Ovary (tissue), 9 donors: Measurements from ENCODE around the gene GRAMD2A. TPM values are rescaled to one million over a fixed set of nuclear protein-coding genes. Genes with fewer than 3 reads are reported as not detected.
A peak's percentile ranks its signal among the peaks of the same experiment; 100 is the strongest.

ENCODE experiments used
- DNase-seq, 5 donors: peaks; one replicate each; pipeline ENCODE4 v3.0.0-alpha.2; 2019 to 2020
- H3K27ac ChIP-seq, 2 donors: fragments of 200-600 bp; one replicate each; pipeline versions ENCODE4 v1.5.1 to v1.8.0; 2019 to 2022
- H3K27me3 ChIP-seq: fragments of 200-600 bp; one replicate; pipeline ENCODE4 v1.8.0; 2022
- H3K36me3 ChIP-seq: fragments of 200-600 bp; sonication (generic); one replicate; pipeline ENCODE4 v1.5.1; 2019
- H3K4me1 ChIP-seq: one replicate; pipeline ENCODE4 v1.8.1; 2013; ENCODE audit warnings: mild to moderate bottlenecking, moderate library complexity; ENCODE audit not compliant: insufficient read depth
- H3K4me3 ChIP-seq: fragments of 200-600 bp; sonication (generic); one replicate; pipeline ENCODE4 v1.5.1; 2017
- H3K9me3 ChIP-seq, 2 donors: fragments of 200-600 bp in 1 of 2; sonication (generic) in 1 of 2; one replicate each; pipeline versions ENCODE4 v1.5.1 to v1.8.1; 2013 to 2019; ENCODE audit warnings: mild to moderate bottlenecking in 1 of 2, moderate library complexity in 1 of 2
- CTCF ChIP-seq, 3 donors: fragments of 450-650 bp in 2 of 3; fragments of 200-600 bp in 1 of 3; IDR thresholded peaks; one replicate each; pipeline versions ENCODE4 v1.5.1 to v1.8.0; 2016 to 2022; ENCODE audit warnings: antibody characterized with exemption in 3 of 3, mild to moderate bottlenecking in 1 of 3
- EP300 ChIP-seq: sonication (generic); formaldehyde crosslinking; IDR thresholded peaks from one replicate; pipeline ENCODE4 v1.6.1; 2017; ENCODE audit warnings: antibody characterized with exemption
- POLR2A ChIP-seq: fragments of 450-650 bp; IDR thresholded peaks from one replicate; pipeline ENCODE4 v1.6.1; 2017; ENCODE audit warnings: antibody characterized with exemption, mild to moderate bottlenecking, moderate library complexity
- WGBS, 3 donors: extraction: QIAGEN DNeasy Blood & Tissue Kit in 1 of 3; methylation state at CpG; one replicate each; pipeline versions ENCODE4 v1.1.5 to v1.1.7; 2013 to 2017; 5-methylcytosine and 5-hydroxymethylcytosine counted together
- intact Hi-C, 4 donors: fragments of 100-400 bp; cut with DNase I; formaldehyde crosslinking; loops; one replicate each; pipeline versions ENCODE4 v1.11.0 to v1.15.1; 2022 to 2023
- polyA plus RNA-seq, 2 donors: library from polyadenylated mRNA; stranded (reverse); fragments of 200-250 nt in 1 of 2; fragments of 350-450 nt in 1 of 2; fragmentation: Illumina TruSeq in 1 of 2; extraction: RNeasy Lipid Tissue Mini Kit (QIAGEN cat#74804) in 1 of 2; gene quantifications; one replicate each; pipeline ENCODE4 v1.2.3, GENCODE V29; 2013 to 2014
- total RNA-seq, 7 donors: library from RNA; depleted of rRNA in 2 of 7; stranded (reverse); fragments of >200 nt in 2 of 7; fragmentation: NEBNext Ultra II Directional in 3 of 7; extraction: Animal tissue kit (Norgen Biotek cat#: 25700) in 3 of 7; gene quantifications; one replicate each; pipeline versions ENCODE4 v1.1.0 to v1.2.4, GENCODE V29; 2016 to 2023
- donor health status: DM: no; HTN: no; CAD: no; lungs with moderate emphysema.
- donor health status: DM: no; HTN: no; CAD: no.
- donor health status: Bipolar disorder and iron deficiency.
- donor health status: DM: yes; HTN: yes; CAD: no.
- donor health status: DM: no; HTN: no; CAD: no.
- donor health status: DM: yes; HTN: yes; CAD: no.

The GRAMD2A gene
- total and polyA plus RNA-seq, 9 donors, result 0.08 to 8.5 (median 1.4) TPM

- WGBS, 3 donors, result 12 to 17% (median 14%) methylated on average over 1 of the region's 1 CpG
- Histone ChIP-seq H3K9me3 (no peaks in the 10 kb centered on the region), H3K4me1 (peaks cover 2% of the 10 kb centered on the region), H3K27me3 (no peaks in the 10 kb centered on the region), H3K4me3 (no peak overlapping the region), H3K27ac (no peak overlapping the region), H3K36me3 (no peaks in the 10 kb centered on the region)
- TF ChIP-seq EP300, result no peak
- no peak for TF ChIP-seq POLR2A
- TF ChIP-seq CTCF (IDR thresholded peaks at IDR 0.05), result no peak
- no peak for DNase-seq
- intact Hi-C loops, result no loop called here
These were observed 73.4 kb downstream of the GRAMD2A start for GRCh38 chr15:72124218-72124617.

GRCh38 chr15:72118017-72118978 is 79.3 kb downstream of the GRAMD2A start, which contains the start of the genes MYO9A and SENP8:
TSS of gene MYO9A (minus strand) at chr15:72118150. CDS start at chr15:72046563, 71,587 bp downstream.
TSS of gene SENP8 (plus strand) at chr15:72118403. CDS start at chr15:72139624, 21,221 bp downstream.
- no peaks in the 10 kb centered on the region for H3K27me3 ChIP-seq
- intact Hi-C loops, result loop anchor here in 1 of 4 donors (5.0 kb wide), 1 partner anchor 354 kb away; the partner anchor contains the start of gene ARIH1
- H3K4me1 ChIP-seq, result peaks cover 2% of the 10 kb centered on the region
- no peaks in the 10 kb centered on the region for H3K9me3 ChIP-seq
- peak; percentile 98 to 99 (median 98) for DNase-seq
- peak within 1 kb of the TSS; percentile 77 to 92 for H3K27ac ChIP-seq
- no peaks in the 10 kb centered on the region for H3K36me3 ChIP-seq
- TF ChIP-seq POLR2A, result peak; percentile 29
- peak in 2 of 3 donors; percentile 13 to 16 for TF ChIP-seq CTCF (IDR thresholded peaks at IDR 0.05)
- TF ChIP-seq EP300, result no peak
- WGBS, 3 donors, result 0 to 1% (median 1%) methylated on average over 59 to 69 of the region's 69 CpGs
- peak within 1 kb of the TSS; percentile 52 for H3K4me3 ChIP-seq

GRCh38 chr15:72117486-72118016 is 80.0 kb downstream of the GRAMD2A start:
- peak in 4 of 5 donors; percentile 76 to 88 (median 78) for DNase-seq
- H3K4me1 ChIP-seq, result peaks cover 2% of the 10 kb centered on the region
- intact Hi-C loops, result loop anchor here in 1 of 4 donors (5.0 kb wide), 1 partner anchor 355 kb away; the partner anchor contains the start of gene ARIH1

GRCh38 chr15:72116731-72117485 is 80.7 kb downstream of the GRAMD2A start:
- peak in 2 of 5 donors; percentile 47 to 51 for DNase-seq
- 0 to 1% (median 0%) methylated on average over 24 of the region's 24 CpGs for WGBS, 3 donors
- Histone ChIP-seq H3K36me3 (no peaks in the 10 kb centered on the region), H3K27me3 (no peaks in the 10 kb centered on the region), H3K27ac (peak overlapping the region; percentile 77 to 92), H3K4me1 (peaks cover 2% of the 10 kb centered on the region), H3K9me3 (no peaks in the 10 kb centered on the region), H3K4me3 (peak overlapping the region; percentile 52)
- intact Hi-C loops, result loop anchor here in 1 of 4 donors (5.0 kb wide), 1 partner anchor 355 kb away; the partner anchor contains the start of gene ARIH1
- no peak for TF ChIP-seq POLR2A
- no peak for TF ChIP-seq EP300
- TF ChIP-seq CTCF (IDR thresholded peaks at IDR 0.05), result no peak

More at GRCh38 chr15:72117486-72118016, 80.0 kb downstream of the GRAMD2A start:
- Histone ChIP-seq H3K36me3 (no peaks in the 10 kb centered on the region), H3K27me3 (no peaks in the 10 kb centered on the region), H3K27ac (peak overlapping the region; percentile 77 to 92), H3K9me3 (no peaks in the 10 kb centered on the region), H3K4me3 (peak overlapping the region; percentile 52)
- TF ChIP-seq POLR2A (peak; percentile 29), EP300 (no peak)
- WGBS, 3 donors, result 0 to 1% (median 0%) methylated on average over 53 to 59 of the region's 59 CpGs
